ENCODE results near the gene SEC61B. TPM values are rescaled to one million over a fixed set of nuclear protein-coding genes. Genes with fewer than 3 reads are reported as not detected.

SEC61B gene
- total and polyA plus RNA-seq, 2 experiments from 2014 or later = 133 to 602 TPM

DNA sequence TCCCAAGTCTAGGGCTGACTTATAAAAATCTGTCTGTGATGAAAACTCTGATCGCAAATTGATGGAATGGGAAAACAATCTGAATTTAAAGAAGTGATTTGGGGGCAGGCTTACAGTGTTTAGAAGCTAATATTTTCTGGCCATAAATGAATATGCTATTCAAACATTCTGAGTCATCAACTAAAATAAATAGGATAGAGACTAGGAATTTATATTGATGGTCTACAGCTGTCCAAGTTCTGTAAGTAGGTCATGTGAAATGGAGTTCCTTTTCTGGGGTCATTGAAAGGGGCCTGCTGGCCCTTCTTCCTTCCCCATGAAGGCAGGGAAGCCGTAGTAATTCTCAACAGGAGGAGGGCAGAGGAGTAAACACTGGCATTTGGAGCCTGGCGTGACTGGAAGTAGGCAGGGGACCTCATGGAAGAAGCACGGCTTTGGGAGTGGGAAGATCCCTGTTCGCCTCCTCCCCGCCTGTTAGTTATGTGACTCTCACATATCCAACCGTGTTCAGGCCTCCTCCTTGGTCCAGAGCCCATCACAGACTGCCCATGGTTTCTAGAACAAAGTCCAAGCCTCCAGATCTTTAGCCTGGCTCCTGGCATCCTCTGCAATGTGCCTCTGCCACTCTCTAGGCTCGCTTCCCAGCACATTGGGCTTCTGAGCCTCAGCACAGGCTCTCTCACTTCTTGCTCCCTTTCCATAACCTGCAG is 32.0 kb upstream of the SEC61B start (continued):
- TF ChIP-seq, protein P1, sequence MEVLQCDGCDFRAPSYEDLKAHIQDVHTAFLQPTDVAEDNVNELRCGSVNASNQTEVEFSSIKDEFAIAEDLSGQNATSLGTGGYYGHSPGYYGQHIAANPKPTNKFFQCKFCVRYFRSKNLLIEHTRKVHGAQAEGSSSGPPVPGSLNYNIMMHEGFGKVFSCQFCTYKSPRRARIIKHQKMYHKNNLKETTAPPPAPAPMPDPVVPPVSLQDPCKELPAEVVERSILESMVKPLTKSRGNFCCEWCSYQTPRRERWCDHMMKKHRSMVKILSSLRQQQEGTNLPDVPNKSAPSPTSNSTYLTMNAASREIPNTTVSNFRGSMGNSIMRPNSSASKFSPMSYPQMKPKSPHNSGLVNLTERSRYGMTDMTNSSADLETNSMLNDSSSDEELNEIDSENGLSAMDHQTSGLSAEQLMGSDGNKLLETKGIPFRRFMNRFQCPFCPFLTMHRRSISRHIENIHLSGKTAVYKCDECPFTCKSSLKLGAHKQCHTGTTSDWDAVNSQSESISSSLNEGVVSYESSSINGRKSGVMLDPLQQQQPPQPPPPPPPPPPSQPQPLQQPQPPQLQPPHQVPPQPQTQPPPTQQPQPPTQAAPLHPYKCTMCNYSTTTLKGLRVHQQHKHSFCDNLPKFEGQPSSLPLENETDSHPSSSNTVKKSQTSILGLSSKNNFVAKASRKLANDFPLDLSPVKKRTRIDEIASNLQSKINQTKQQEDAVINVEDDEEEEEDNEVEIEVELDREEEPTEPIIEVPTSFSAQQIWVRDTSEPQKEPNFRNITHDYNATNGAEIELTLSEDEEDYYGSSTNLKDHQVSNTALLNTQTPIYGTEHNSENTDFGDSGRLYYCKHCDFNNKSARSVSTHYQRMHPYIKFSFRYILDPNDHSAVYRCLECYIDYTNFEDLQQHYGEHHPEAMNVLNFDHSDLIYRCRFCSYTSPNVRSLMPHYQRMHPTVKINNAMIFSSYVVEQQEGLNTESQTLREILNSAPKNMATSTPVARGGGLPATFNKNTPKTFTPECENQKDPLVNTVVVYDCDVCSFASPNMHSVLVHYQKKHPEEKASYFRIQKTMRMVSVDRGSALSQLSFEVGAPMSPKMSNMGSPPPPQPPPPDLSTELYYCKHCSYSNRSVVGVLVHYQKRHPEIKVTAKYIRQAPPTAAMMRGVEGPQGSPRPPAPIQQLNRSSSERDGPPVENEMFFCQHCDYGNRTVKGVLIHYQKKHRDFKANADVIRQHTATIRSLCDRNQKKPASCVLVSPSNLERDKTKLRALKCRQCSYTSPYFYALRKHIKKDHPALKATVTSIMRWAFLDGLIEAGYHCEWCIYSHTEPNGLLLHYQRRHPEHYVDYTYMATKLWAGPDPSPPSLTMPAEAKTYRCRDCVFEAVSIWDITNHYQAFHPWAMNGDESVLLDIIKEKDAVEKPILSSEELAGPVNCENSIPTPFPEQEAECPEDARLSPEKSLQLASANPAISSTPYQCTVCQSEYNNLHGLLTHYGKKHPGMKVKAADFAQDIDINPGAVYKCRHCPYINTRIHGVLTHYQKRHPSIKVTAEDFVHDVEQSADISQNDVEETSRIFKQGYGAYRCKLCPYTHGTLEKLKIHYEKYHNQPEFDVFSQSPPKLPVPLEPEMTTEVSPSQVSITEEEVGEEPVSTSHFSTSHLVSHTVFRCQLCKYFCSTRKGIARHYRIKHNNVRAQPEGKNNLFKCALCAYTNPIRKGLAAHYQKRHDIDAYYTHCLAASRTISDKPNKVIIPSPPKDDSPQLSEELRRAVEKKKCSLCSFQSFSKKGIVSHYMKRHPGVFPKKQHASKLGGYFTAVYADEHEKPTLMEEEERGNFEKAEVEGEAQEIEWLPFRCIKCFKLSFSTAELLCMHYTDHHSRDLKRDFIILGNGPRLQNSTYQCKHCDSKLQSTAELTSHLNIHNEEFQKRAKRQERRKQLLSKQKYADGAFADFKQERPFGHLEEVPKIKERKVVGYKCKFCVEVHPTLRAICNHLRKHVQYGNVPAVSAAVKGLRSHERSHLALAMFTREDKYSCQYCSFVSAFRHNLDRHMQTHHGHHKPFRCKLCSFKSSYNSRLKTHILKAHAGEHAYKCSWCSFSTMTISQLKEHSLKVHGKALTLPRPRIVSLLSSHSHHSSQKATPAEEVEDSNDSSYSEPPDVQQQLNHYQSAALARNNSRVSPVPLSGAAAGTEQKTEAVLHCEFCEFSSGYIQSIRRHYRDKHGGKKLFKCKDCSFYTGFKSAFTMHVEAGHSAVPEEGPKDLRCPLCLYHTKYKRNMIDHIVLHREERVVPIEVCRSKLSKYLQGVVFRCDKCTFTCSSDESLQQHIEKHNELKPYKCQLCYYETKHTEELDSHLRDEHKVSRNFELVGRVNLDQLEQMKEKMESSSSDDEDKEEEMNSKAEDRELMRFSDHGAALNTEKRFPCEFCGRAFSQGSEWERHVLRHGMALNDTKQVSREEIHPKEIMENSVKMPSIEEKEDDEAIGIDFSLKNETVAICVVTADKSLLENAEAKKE (CRISPR knock-in tag; IDR thresholded peaks at IDR 0.05) = no peak
- TF ChIP-seq, protein P2, sequence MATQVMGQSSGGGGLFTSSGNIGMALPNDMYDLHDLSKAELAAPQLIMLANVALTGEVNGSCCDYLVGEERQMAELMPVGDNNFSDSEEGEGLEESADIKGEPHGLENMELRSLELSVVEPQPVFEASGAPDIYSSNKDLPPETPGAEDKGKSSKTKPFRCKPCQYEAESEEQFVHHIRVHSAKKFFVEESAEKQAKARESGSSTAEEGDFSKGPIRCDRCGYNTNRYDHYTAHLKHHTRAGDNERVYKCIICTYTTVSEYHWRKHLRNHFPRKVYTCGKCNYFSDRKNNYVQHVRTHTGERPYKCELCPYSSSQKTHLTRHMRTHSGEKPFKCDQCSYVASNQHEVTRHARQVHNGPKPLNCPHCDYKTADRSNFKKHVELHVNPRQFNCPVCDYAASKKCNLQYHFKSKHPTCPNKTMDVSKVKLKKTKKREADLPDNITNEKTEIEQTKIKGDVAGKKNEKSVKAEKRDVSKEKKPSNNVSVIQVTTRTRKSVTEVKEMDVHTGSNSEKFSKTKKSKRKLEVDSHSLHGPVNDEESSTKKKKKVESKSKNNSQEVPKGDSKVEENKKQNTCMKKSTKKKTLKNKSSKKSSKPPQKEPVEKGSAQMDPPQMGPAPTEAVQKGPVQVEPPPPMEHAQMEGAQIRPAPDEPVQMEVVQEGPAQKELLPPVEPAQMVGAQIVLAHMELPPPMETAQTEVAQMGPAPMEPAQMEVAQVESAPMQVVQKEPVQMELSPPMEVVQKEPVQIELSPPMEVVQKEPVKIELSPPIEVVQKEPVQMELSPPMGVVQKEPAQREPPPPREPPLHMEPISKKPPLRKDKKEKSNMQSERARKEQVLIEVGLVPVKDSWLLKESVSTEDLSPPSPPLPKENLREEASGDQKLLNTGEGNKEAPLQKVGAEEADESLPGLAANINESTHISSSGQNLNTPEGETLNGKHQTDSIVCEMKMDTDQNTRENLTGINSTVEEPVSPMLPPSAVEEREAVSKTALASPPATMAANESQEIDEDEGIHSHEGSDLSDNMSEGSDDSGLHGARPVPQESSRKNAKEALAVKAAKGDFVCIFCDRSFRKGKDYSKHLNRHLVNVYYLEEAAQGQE (IDR thresholded peaks at IDR 0.05; ENCODE audit: unreplicated experiment) = no peak

DNA sequence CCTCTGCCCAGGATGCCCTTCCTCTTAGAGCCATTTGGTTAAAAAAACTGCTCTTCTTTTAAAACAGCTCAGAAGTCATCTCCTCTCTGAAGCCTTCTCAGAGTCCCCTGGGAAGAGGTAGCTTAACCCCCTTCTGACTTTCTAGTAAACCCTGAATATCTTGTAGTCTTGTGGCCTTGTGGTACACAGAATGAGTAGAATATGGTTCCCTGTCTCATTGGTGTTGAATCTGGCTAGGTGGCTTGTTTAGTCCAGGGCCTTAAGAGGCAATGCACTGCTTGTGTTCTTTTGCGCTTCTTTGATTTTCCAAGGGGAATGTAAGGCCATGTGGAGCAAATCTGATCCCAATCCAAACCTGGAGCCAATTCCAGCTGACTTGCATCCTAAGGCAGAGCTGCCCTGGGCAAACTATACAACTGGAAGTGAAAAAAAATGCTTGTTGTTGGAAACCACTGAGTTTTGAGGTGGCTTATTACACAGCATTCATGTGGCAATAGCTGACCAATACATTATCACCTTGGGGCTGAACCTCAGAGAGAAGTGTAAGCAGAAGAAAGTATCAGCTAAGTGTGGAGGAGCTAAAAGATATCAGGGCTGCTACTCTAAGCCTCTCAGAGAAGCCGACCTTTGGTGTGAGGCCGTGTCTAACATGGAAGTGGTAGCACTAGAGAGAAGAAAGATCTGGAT is 31.3 kb upstream of the SEC61B start:
- no peaks in the 10 kb centered on the region for H3K9me3 Mint-ChIP-seq
- H3K36me3 ChIP-seq (ENCODE audit: insufficient read depth) = no peaks in the 10 kb centered on the region
- H3K4me3 Mint-ChIP-seq = no peak overlapping the region
- no peaks in the 10 kb centered on the region for H3K36me3 Mint-ChIP-seq (ENCODE audit: low read depth)
- no peaks in the 10 kb centered on the region for H3F3A ChIP-seq (replicated peaks; ENCODE audit: low read depth)
- H3K27me3 Mint-ChIP-seq (ENCODE audit: insufficient read depth, low read depth, poor library complexity) = peaks cover 1% of the 10 kb centered on the region
- H3K9me2 ChIP-seq (ENCODE audit: insufficient read depth) = no peaks in the 10 kb centered on the region
- H3K79me2 ChIP-seq (replicated peaks; ENCODE audit: insufficient read depth) = no peaks in the 10 kb centered on the region
- TF ChIP-seq, protein P2 (IDR thresholded peaks at IDR 0.05; ENCODE audit: unreplicated experiment) = no peak
- TF ChIP-seq NANOG (IDR thresholded peaks at IDR 0.05; ENCODE audit: borderline replicate concordance) = no peak
- TF ChIP-seq ZNF331 (CRISPR knock-in tag; IDR thresholded peaks at IDR 0.05; ENCODE audit: low read depth) = no peak
- H2AFZ ChIP-seq = no peak overlapping the region
- ATAC-seq (no peak), DNase-seq (ENCODE audit: low spot score) (no peak)
- H3K4me3 ChIP-seq = no peak overlapping the region
- no peak overlapping the region for H3K27ac Mint-ChIP-seq
- peaks cover 5% of the 10 kb centered on the region for H3K4me1 Mint-ChIP-seq
- H3K4me1 ChIP-seq (ENCODE audit: insufficient read depth) = peaks cover 9% of the 10 kb centered on the region
- no peaks in the 10 kb centered on the region for H3K27me3 ChIP-seq (ENCODE audit: insufficient read depth)
- no peak overlapping the region for H3K4me2 ChIP-seq
- H4K20me1 ChIP-seq (replicated peaks; ENCODE audit: insufficient read depth) = no peaks in the 10 kb centered on the region
- H3K27ac ChIP-seq (ENCODE audit: low read depth) = no peak overlapping the region
